Choroid plexus epithelial cell (primary cell): ENCODE measurements around the gene ACP2.

Source experiments
- DNase-seq: peaks from one replicate; pipeline ENCODE4 v3.0.0-alpha.2; 2010; ENCODE audit warnings: low read depth
- H3K4me3 ChIP-seq: 2 replicates; pipeline ENCODE4 v1.5.1; 2011; ENCODE audit warnings: low read depth, mild to moderate bottlenecking, control low read depth, low read length, moderate library complexity
- TF ChIP-seq, protein P1 (sequence below): conservative IDR thresholded peaks from 2 replicates; pipeline ENCODE4 v1.5.1; 2011; ENCODE audit warnings: low read depth, mild to moderate bottlenecking, control low read depth, inconsistent platforms, low read length, moderate library complexity

The ACP2 gene

GRCh38 chr11:47284151-47284550, 35.5 kb upstream of the ACP2 start:
- DNase-seq, result no peak
- no peak overlapping the region for H3K4me3 ChIP-seq
- TF ChIP-seq, protein P1, sequence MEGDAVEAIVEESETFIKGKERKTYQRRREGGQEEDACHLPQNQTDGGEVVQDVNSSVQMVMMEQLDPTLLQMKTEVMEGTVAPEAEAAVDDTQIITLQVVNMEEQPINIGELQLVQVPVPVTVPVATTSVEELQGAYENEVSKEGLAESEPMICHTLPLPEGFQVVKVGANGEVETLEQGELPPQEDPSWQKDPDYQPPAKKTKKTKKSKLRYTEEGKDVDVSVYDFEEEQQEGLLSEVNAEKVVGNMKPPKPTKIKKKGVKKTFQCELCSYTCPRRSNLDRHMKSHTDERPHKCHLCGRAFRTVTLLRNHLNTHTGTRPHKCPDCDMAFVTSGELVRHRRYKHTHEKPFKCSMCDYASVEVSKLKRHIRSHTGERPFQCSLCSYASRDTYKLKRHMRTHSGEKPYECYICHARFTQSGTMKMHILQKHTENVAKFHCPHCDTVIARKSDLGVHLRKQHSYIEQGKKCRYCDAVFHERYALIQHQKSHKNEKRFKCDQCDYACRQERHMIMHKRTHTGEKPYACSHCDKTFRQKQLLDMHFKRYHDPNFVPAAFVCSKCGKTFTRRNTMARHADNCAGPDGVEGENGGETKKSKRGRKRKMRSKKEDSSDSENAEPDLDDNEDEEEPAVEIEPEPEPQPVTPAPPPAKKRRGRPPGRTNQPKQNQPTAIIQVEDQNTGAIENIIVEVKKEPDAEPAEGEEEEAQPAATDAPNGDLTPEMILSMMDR, result no peak

DNA sequence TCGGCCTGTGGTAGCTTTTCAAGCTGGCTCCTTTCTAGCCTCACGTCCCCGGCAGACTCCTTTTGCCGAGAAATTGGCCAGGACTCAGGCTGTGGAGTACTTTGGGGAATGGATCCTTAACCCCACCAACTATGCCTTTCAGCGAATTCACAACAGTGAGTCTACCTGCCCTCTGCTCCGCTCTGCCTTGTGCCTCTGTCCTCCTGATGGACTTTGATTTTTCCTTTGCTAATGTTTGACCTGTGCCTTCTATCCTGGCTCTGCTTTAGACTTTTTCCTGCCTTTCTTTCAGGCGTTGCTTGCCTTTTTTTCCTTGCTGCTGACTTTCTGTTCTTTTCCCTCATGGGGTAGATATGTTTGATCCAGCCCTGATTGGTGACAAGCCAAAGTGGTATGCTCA, 33.8 kb upstream of the ACP2 start:
- no peak overlapping the region for H3K4me3 ChIP-seq
- TF ChIP-seq, protein P1, result no peak

GRCh38 chr11:47280860-47281259, 32.2 kb upstream of the ACP2 start:
- TF ChIP-seq, protein P1, result no peak
- H3K4me3 ChIP-seq, result no peak overlapping the region
- DNase-seq, result no peak

More for the DNA sequence above, 33.8 kb upstream of the ACP2 start:
- no peak for DNase-seq

DNA sequence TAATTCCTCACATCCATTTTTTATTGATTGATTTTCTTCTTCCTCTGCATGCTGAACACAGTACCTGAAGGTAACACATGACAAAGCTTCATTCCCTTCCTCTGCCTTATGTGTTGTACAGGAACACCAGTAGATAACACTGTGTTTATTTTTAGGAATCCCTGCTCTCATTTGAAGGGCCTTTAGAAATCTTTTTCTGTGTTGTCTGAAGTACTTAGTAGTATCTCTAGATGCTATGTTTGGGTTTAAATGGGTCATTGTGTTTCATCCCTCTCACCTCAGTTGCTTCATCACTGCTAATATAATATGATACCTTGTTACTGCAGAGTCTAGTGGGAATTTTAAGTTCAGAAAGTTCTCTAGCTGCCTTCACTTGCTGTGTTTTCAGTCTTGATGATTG, 31.5 kb upstream of the ACP2 start:
- no peak overlapping the region for H3K4me3 ChIP-seq
- TF ChIP-seq, protein P1, result no peak
- no peak for DNase-seq

GRCh38 chr11:47278769-47279168, 30.2 kb upstream of the ACP2 start:
- TF ChIP-seq, protein P1, result no peak
- no peak for DNase-seq
- H3K4me3 ChIP-seq, result no peak overlapping the region

DNA sequence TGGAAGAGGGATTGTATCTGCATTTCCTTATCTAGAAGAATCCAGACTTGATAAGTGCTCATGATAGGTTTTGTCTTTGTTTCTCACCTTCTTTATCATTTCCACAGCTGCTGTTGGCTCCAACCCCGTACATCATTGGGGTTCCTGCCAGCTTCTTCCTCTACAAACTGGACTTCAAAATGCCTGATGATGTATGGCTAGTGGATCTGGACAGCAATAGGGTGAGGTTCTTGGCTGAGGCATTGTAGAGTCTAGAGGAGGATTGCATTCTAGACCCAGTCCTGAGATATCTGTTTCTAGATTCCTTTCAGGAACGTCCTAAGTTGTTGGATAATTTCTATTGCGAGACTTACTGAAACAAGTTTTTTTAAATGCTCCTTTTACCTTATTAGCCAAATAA, 29.4 kb upstream of the ACP2 start:
- TF ChIP-seq, protein P1, result no peak
- no peak overlapping the region for H3K4me3 ChIP-seq
- no peak for DNase-seq

- no peak for DNase-seq
- no peak overlapping the region for H3K4me3 ChIP-seq
- TF ChIP-seq, protein P1, result no peak
Measured at GRCh38 chr11:47276923-47277322, 28.3 kb upstream of the ACP2 start.
